Fibroblast of mammary gland (primary cell): ENCODE data around the gene SLC27A1.

Experiments used
- DNase-seq: peaks from one replicate; pipeline ENCODE4 v3.0.0-alpha.2; 2010; ENCODE audit warnings: low read depth
- H3K4me3 ChIP-seq: 2 replicates; pipeline ENCODE4 v1.5.1; 2011; ENCODE audit warnings: low read depth, mild to moderate bottlenecking, low read length, moderate library complexity; ENCODE audit not compliant: control insufficient read depth
- TF ChIP-seq, protein P1 (sequence below): conservative IDR thresholded peaks from 2 replicates; pipeline ENCODE4 v1.5.1; 2011; ENCODE audit warnings: low read depth, low read length, inconsistent platforms; ENCODE audit not compliant: control insufficient read depth, insufficient read depth

Gene SLC27A1

DNA sequence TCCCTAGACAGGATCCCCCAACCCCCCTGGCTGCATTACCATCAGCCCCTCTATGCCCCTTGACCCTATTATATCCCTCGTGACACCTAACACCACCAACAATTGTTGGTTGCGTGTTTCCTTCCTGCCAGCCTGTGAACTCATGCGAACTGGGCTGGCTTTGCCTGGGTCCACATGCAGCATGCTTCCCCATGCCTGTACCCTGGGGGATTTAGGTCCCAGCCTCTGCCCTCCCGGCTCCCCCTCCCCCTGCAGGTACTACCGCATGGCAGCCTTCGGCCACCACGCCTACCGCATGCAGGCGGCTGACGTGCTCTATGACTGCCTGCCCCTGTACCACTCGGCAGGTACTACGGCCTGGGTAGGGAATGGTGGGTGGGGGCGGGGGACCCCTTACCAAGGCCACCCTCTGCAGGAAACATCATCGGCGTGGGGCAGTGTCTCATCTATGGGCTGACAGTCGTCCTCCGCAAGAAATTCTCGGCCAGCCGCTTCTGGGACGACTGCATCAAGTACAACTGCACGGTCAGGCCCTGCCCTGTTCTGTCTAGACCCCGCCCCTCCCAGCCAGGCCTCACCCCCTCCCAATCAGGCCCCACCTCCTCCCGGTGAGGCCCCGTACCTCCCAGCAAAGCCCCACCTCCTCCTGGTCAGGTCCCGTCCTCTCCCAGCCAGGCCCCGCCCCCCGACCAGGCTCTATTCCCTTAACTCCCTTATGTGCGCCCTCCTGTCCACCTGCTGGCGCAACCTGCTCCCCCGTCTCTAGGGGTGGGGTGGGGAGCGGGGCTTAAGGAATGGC, 18.5 kb downstream of the SLC27A1 start:
- DNase-seq: no peak
- TF ChIP-seq, protein P1, sequence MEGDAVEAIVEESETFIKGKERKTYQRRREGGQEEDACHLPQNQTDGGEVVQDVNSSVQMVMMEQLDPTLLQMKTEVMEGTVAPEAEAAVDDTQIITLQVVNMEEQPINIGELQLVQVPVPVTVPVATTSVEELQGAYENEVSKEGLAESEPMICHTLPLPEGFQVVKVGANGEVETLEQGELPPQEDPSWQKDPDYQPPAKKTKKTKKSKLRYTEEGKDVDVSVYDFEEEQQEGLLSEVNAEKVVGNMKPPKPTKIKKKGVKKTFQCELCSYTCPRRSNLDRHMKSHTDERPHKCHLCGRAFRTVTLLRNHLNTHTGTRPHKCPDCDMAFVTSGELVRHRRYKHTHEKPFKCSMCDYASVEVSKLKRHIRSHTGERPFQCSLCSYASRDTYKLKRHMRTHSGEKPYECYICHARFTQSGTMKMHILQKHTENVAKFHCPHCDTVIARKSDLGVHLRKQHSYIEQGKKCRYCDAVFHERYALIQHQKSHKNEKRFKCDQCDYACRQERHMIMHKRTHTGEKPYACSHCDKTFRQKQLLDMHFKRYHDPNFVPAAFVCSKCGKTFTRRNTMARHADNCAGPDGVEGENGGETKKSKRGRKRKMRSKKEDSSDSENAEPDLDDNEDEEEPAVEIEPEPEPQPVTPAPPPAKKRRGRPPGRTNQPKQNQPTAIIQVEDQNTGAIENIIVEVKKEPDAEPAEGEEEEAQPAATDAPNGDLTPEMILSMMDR: no peak
- no peak overlapping the region for H3K4me3 ChIP-seq

DNA sequence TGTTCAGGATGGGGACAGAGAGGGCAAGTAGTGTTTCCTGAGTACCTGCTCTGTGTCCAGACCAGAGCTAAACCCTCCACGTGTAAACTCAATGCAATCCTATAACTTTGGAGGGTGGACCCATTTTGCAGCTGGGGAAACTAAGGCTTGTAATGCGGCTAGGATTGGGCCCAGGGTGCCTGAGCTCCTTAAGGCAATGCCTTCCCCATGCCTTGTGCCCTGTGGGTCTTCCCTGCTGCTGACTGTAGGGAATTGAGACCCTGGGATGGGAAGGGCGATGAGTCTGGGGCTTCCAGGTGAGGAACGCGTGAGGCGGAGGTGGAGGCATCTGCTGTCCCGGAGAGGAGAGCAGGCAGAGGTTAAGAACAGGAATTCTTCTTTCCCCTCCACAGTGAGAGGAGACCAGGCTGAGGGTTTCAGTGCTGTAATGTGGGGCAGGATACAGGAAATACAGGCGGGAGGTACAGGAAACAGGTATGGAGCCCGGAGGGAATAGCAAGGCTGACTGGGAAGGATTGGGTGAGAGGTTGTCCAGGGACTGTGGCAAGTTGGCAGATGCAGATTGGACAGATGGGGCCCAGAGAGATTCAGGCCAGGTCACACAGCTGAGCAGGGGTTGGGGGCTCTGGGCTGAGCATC, 19.2 kb downstream of the SLC27A1 start:
- TF ChIP-seq, protein P1: no peak
- DNase-seq: no peak
- H3K4me3 ChIP-seq: no peak overlapping the region

DNA sequence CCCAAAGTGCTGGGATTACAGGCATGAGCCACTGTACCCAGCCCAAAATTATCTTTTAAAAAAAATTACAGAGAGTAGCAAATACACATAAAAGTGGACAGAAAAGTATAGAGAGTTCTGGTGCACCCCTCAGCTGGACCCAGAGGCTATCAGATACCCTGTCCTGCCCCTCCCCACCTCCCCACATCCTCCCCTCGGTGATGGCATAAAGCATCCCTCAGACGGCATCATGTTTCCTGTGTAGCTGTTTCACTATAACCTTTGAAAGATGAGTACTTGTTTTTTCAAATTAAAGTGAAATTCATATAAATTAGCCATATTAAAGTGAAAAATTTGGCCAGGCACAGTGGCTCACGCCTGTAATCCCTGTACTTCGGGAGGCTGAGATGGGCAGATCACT, 20.1 kb downstream of the SLC27A1 start:
- TF ChIP-seq, protein P1: no peak
- no peak for DNase-seq
- H3K4me3 ChIP-seq: no peak overlapping the region

DNA sequence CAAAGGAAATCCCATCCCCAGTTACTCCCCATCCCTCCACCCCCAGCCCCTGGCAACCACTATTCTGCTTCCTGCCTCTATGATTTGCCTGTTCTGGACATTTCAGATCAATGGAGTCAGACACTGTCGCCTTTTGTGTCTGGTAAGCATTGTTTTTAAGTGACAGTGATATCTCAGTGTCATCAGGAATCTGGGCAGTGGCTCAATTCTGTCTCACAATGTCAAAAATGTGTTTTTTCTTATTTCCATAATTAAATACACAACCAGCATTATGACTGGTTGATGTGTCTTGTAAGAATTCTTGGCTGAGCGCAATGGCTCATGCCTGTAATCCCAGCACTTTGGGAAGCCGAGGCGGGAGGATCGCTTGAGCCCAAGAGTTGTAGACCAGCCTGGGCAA, 21.0 kb downstream of the SLC27A1 start:
- TF ChIP-seq, protein P1: no peak
- no peak overlapping the region for H3K4me3 ChIP-seq
- no peak for DNase-seq

DNA sequence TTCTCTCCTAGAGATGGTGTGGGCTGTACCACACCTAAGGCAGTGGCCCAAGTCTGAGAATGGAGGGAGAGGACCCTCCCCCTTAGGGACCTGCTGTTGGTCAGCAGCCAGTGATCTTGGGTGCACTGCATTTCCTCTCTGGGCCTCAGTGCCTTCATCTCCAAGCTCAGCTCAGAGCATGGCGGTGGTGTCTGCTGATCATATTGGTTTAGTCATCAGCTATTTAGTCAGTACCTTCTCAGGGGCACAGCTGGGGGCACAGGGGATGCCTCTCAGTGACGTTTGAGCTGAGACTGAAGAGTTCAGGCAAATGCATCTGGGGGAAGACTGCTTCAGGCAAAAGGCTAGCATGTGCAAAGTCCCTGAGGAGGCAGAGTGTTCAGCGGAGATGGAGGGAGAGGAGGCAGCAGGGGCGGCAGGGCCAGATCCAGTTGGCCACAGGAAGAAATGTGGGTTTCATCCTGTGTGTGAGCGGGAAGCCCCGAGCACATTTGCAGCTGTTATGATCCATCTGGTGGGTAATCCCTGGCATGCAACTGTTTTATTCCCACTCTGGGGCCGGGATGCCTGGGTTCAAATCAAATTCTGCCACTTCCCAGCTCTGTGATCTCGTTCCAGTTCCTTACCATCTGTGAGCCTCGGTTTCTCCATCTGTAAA, 25.4 kb downstream of the SLC27A1 start:
- no peak for DNase-seq
- H3K4me3 ChIP-seq: no peak overlapping the region
- TF ChIP-seq, protein P1: no peak

DNA sequence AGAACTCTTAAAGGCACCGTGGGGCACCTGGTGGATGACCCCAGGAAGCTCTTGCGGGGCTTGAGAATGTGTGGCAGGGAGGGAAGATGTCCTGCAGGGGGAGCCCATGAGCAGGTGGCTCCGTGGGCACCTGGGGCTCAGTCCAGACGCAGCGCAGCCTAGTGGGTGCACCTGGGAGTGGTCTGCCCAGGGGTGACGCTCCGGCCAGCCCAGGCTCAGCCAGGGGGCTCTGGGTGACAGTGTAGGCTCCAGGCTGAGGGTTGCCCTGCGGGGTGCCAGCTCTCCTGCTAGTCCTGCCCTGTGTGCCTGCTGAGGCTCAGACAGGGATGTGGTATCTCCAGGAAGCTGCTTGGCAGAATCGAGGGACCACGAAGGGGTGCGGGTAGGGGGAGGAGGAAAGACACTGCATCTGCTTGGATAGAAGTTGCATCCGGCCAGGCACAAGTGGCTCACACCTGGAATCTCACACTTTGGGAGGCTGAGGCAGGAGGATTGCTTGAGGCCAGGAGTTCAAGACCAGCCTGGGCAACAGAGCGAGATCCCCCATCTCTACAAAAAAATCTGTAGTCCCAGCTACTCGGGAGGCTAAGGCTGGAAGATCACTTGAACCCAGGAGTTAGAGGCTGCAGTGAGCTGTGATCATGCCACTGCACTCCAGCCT, 26.1 kb downstream of the SLC27A1 start:
- H3K4me3 ChIP-seq: no peak overlapping the region
- TF ChIP-seq, protein P1: peak; percentile 85
- DNase-seq: peak; percentile 69
